Activated CD4-positive, alpha-beta T cell treated with anti-CD3 and anti-CD28 coated beads for 4 hours (primary cell): ENCODE results near the gene RPS21.

Experiments
- DNase-seq, 2 donors: peaks; one replicate each; pipeline ENCODE4 v3.0.0-alpha.2; 2020

The RPS21 gene

GRCh38 chr20:62386383-62387218, at the start of gene RPS21:
Gene RPS21, plus strand, starts transcription at chr20:62387103. Its CDS starts 236 bp downstream, at chr20:62387339.
- DNase-seq = peak; percentile 92

GRCh38 chr20:62337558-62338293, 49.2 kb upstream of the RPS21 start:
- no peak for DNase-seq

GRCh38 chr20:62338294-62338620, 48.6 kb upstream of the RPS21 start:
- DNase-seq = no peak

GRCh38 chr20:62339647-62340062, 47.2 kb upstream of the RPS21 start:
- DNase-seq = no peak

GRCh38 chr20:62342910-62343309, 44.0 kb upstream of the RPS21 start:
- no peak for DNase-seq

- no peak for DNase-seq
Observed at GRCh38 chr20:62344092-62344491, 42.8 kb upstream of the RPS21 start.

- DNase-seq = no peak
Observed at GRCh38 chr20:62344782-62345181, 42.1 kb upstream of the RPS21 start.

GRCh38 chr20:62345681-62346370, 41.1 kb upstream of the RPS21 start:
- DNase-seq = no peak

GRCh38 chr20:62346398-62347150, 40.3 kb upstream of the RPS21 start:
- DNase-seq = no peak

GRCh38 chr20:62347151-62347404, 39.8 kb upstream of the RPS21 start:
- DNase-seq = no peak

- DNase-seq = no peak
Observed at GRCh38 chr20:62347445-62347844, 39.5 kb upstream of the RPS21 start.

GRCh38 chr20:62348604-62349003, 38.3 kb upstream of the RPS21 start:
- DNase-seq = no peak

GRCh38 chr20:62349556-62350097, 37.3 kb upstream of the RPS21 start:
- no peak for DNase-seq

- DNase-seq = no peak
Observed at GRCh38 chr20:62350098-62350628, 36.7 kb upstream of the RPS21 start.

GRCh38 chr20:62350629-62351422, 36.1 kb upstream of the RPS21 start:
- DNase-seq = no peak

GRCh38 chr20:62351469-62352401, 35.2 kb upstream of the RPS21 start:
- no peak for DNase-seq

- no peak for DNase-seq
Observed at GRCh38 chr20:62352402-62353288, 34.3 kb upstream of the RPS21 start.

GRCh38 chr20:62353289-62354030, 33.4 kb upstream of the RPS21 start:
- no peak for DNase-seq
